Measurements from ENCODE around the gene PLPP6. TPM values are rescaled to one million over a fixed set of nuclear protein-coding genes. Genes with fewer than 3 reads are reported as not detected.

PLPP6 gene
- total and polyA plus RNA-seq, 2 donors (not counting 1 experiment from before 2014, with no cell fraction given): 8.9 to 9.1 TPM

DNA sequence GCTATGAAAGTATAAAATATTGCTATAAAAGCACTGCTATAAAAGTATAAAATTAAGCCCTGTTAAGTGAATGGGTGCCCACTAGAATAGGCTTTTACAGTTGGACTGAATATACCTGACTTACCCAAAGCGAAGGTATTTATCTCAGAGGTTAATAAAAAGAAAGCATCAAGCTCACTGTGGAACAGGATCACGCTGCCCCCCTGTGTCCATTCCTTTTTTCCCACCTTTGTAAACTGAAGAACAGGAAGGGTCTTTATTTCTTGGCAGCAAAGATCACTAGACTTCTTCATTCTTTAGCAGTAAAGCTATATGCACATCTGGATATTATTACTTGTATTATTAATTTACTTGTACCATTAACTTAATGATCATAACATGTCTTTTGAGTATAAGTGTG, 22.1 kb upstream of the PLPP6 start:
- Histone ChIP-seq H3K27me3 (ENCODE audit: control insufficient read depth, insufficient read depth, low read length) (no peaks in the 10 kb centered on the region), H3K36me3 (ENCODE audit: control insufficient read depth, insufficient read depth, low read length) (no peaks in the 10 kb centered on the region), H3K27ac (ENCODE audit: insufficient read depth, low read length) (no peak overlapping the region), H3K79me2 (ENCODE audit: control insufficient read depth, insufficient read depth, low read length) (no peaks in the 10 kb centered on the region), H3K9ac (ENCODE audit: insufficient read depth, low read length) (no peak overlapping the region), H2AFZ (ENCODE audit: low read length) (no peak overlapping the region), H3K4me2 (ENCODE audit: extremely low read depth, insufficient read depth, low read length) (no peak overlapping the region), H3K9me3 (ENCODE audit: control insufficient read depth, insufficient read depth, low read depth, low read length) (no peaks in the 10 kb centered on the region), H4K20me1 (ENCODE audit: control insufficient read depth, extremely low read depth, insufficient read depth, low read length) (no peaks in the 10 kb centered on the region), H3K4me3 (replicated peaks in 1 of 4; ENCODE audit: control extremely low read depth in 1 of 4, insufficient read depth in 1 of 4, low read depth in 3 of 4, low read length in 4 of 4) (no peak overlapping the region), H3K4me1 (ENCODE audit: control insufficient read depth, extremely low read depth, insufficient read depth, low read length) (no peaks in the 10 kb centered on the region)
- peak in 1 of 2 donors; percentile 17 for DNase-seq (ENCODE audit: low read depth in 2 of 2)
- TF ChIP-seq, protein P1, sequence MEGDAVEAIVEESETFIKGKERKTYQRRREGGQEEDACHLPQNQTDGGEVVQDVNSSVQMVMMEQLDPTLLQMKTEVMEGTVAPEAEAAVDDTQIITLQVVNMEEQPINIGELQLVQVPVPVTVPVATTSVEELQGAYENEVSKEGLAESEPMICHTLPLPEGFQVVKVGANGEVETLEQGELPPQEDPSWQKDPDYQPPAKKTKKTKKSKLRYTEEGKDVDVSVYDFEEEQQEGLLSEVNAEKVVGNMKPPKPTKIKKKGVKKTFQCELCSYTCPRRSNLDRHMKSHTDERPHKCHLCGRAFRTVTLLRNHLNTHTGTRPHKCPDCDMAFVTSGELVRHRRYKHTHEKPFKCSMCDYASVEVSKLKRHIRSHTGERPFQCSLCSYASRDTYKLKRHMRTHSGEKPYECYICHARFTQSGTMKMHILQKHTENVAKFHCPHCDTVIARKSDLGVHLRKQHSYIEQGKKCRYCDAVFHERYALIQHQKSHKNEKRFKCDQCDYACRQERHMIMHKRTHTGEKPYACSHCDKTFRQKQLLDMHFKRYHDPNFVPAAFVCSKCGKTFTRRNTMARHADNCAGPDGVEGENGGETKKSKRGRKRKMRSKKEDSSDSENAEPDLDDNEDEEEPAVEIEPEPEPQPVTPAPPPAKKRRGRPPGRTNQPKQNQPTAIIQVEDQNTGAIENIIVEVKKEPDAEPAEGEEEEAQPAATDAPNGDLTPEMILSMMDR (conservative IDR thresholded peaks at IDR 0.05 in 1 of 2, IDR thresholded peaks at IDR 0.05 in 1 of 2; ENCODE audit: low read depth in 1 of 2, low read length in 2 of 2): peak; percentile 35 to 43
- no peak for TF ChIP-seq EZH2 (IDR thresholded peaks at IDR 0.05; ENCODE audit: low read length, missing control alignments)

DNA sequence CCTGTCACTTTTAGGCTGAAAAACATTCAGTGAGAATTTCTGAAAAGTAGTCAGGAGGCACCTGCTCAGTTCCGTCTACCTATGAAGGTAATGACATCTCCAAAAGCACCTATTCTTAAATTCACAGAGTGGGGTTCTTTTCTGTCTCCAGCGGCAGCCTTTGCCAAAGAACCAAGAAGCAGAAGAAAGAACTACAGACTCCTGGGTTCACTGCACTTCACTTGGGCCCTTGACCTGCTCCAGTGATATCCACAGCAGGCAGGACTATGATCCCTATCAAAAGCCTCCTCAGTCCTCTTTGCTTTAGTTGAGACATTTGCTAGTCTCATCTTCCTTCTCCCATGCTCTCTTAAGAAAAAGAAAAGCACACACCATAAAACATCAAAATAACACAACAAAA, 19.7 kb upstream of the PLPP6 start:
- TF ChIP-seq, protein P1 (conservative IDR thresholded peaks at IDR 0.05 in 1 of 2, IDR thresholded peaks at IDR 0.05 in 1 of 2; ENCODE audit: low read depth in 1 of 2, low read length in 2 of 2): no peak
- no peak for TF ChIP-seq EZH2 (IDR thresholded peaks at IDR 0.05; ENCODE audit: low read length, missing control alignments)
- no peak overlapping the region for H3K4me3 ChIP-seq (replicated peaks in 1 of 4; ENCODE audit: control extremely low read depth in 1 of 4, insufficient read depth in 1 of 4, low read depth in 3 of 4, low read length in 4 of 4)
- no peak overlapping the region for H2AFZ ChIP-seq (ENCODE audit: low read length)
- DNase-seq (ENCODE audit: low read depth in 2 of 2): no peak
- H3K9ac ChIP-seq (ENCODE audit: insufficient read depth, low read length): no peak overlapping the region
- H3K79me2 ChIP-seq (ENCODE audit: control insufficient read depth, insufficient read depth, low read length): no peaks in the 10 kb centered on the region
- H3K4me2 ChIP-seq (ENCODE audit: extremely low read depth, insufficient read depth, low read length): no peak overlapping the region
- no peaks in the 10 kb centered on the region for H3K9me3 ChIP-seq (ENCODE audit: control insufficient read depth, insufficient read depth, low read depth, low read length)
- H3K27ac ChIP-seq (ENCODE audit: insufficient read depth, low read length): no peak overlapping the region
- no peaks in the 10 kb centered on the region for H3K4me1 ChIP-seq (ENCODE audit: control insufficient read depth, extremely low read depth, insufficient read depth, low read length)
- no peaks in the 10 kb centered on the region for H3K27me3 ChIP-seq (ENCODE audit: control insufficient read depth, insufficient read depth, low read length)
- no peaks in the 10 kb centered on the region for H4K20me1 ChIP-seq (ENCODE audit: control insufficient read depth, extremely low read depth, insufficient read depth, low read length)
- H3K36me3 ChIP-seq (ENCODE audit: control insufficient read depth, insufficient read depth, low read length): no peaks in the 10 kb centered on the region

DNA sequence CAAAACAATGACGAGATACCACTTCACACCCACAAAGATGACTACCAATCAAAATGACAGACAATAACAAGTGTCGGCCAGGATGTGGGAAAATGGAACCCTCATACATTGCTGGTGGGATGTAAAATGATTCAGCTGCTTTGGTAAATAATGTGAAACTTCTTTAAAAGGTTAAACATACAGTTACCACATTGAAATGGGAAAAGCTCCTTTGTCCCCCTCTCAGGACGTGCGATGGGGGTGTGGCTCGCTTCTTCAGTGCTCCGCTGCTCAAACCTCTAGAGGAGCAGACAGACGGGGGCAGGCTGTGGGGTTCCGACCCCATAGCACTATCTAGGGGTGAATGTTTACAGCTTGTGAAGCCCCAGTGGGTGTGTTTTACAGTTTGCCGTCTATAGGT, 8.0 kb upstream of the PLPP6 start:
- H3K4me3 ChIP-seq (replicated peaks in 1 of 4; ENCODE audit: control extremely low read depth in 1 of 4, insufficient read depth in 1 of 4, low read depth in 3 of 4, low read length in 4 of 4): no peak overlapping the region
- no peaks in the 10 kb centered on the region for H3K4me1 ChIP-seq (ENCODE audit: control insufficient read depth, extremely low read depth, insufficient read depth, low read length)
- H2AFZ ChIP-seq (ENCODE audit: low read length): no peak overlapping the region
- H3K27me3 ChIP-seq (ENCODE audit: control insufficient read depth, insufficient read depth, low read length): no peaks in the 10 kb centered on the region
- no peak overlapping the region for H3K9ac ChIP-seq (ENCODE audit: insufficient read depth, low read length)
- no peaks in the 10 kb centered on the region for H4K20me1 ChIP-seq (ENCODE audit: control insufficient read depth, extremely low read depth, insufficient read depth, low read length)
- no peak for DNase-seq (ENCODE audit: low read depth in 2 of 2)
- no peaks in the 10 kb centered on the region for H3K79me2 ChIP-seq (ENCODE audit: control insufficient read depth, insufficient read depth, low read length)
- H3K9me3 ChIP-seq (ENCODE audit: control insufficient read depth, insufficient read depth, low read depth, low read length): no peaks in the 10 kb centered on the region
- H3K27ac ChIP-seq (ENCODE audit: insufficient read depth, low read length): no peak overlapping the region
- no peaks in the 10 kb centered on the region for H3K36me3 ChIP-seq (ENCODE audit: control insufficient read depth, insufficient read depth, low read length)
- no peak overlapping the region for H3K4me2 ChIP-seq (ENCODE audit: extremely low read depth, insufficient read depth, low read length)
- TF ChIP-seq, protein P1 (conservative IDR thresholded peaks at IDR 0.05 in 1 of 2, IDR thresholded peaks at IDR 0.05 in 1 of 2; ENCODE audit: low read depth in 1 of 2, low read length in 2 of 2): no peak
- no peak for TF ChIP-seq EZH2 (IDR thresholded peaks at IDR 0.05; ENCODE audit: low read length, missing control alignments)

Measured in fibroblast of lung (primary cell).